RPMI8226 (cell line): ENCODE measurements around the gene CCDC183.
A peak's percentile ranks its signal among the peaks of the same experiment; 100 is the strongest.

Source experiments
- DNase-seq: peaks from one replicate; pipeline ENCODE4 v3.0.0-alpha.2; 2015

Gene CCDC183

DNA sequence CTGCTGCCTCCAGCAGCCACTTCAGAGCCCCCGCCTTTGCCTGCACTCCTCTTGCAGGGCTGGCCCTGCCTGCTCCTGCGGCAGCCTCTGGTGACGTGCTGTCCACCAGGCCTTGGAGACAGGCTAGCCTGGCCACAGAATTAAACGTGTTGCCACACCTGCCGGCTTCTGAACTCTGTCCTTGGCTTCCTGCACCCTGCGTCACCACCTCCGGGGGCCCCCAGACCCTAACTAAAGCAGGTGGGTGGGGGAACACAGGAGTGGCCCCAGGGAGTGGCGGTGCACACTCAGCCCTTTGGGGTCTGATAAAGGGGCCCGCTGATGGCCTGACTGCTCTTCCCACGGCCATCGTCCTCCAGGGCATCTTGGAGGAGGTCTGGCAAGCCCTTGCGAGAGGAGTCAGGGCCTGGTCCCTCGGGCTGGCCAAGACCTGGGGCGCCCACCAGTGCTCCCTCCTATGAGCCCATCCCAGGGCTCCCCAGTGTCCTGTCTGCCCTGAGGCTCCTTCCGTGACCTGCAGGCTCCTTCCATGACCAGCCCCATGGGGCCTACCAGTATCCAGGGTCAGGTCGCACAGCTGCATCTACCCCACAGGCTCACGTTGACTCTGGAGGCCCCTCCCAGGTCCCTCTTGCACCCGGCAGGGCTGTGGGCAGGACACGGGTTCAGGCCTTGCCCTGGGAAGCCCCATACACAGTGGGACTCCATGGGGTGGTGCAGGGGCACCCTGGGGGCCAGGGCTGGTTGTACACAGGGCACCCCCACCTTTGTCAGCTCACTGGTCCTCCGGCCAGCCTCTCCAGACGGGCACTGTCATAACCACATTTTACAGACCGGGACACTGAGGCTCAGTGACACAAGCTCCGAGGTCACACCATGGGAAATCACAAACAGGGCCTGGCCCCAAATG is 55.0 kb downstream of the CCDC183 start:
- DNase-seq = no peak

- DNase-seq = no peak
These were observed 56.0 kb downstream of the CCDC183 start, which contains the start of gene MAMDC4 for GRCh38 chr9:136851941-136852663. MAMDC4 (plus strand) TSS chr9:136852346; CDS start chr9:136852417, 71 bp downstream.

DNA sequence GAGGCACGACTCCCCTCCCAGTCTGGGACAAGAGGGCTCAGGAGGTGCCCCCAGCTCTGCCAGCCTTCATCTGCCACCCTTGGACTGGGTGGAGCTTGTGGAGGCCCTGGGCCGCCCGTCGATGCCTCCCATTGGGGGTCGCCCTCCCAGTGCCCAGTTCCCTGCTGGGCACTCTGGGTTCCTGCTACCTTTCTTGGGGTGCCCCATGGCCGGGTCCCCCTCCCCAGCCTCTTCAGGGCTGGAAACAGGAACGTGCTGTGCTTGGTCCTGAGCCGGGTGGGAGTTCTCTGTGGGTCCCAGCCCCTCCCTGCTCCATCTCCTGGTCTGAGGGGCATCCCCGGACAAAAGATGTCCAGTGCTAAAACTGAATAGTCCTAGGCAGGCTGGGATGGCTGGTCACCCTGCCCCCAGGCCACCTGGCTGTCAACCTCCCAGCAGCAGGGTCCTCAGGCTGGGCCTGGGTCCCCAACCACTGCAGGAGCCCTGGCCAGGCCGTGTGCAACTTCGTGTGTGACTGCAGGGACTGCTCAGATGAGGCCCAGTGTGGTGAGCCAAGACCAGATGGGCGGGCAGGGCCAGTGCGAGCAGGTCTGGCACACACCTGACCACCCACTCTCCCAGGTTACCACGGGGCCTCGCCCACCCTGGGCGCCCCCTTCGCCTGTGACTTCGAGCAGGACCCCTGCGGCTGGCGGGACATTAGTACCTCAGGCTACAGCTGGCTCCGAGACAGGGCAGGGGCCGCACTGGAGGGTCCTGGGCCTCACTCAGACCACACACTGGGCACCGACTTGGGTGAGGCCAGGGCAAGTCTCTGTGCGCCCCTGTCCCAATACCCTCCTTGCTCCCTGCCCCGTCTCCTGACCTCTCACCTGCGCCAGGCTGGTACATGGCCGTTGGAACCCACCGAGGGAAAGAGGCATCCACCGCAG is 56.8 kb downstream of the CCDC183 start:
- DNase-seq = no peak

- DNase-seq = peak; percentile 53
These were observed 57.5 kb downstream of the CCDC183 start for GRCh38 chr9:136853596-136854112.

GRCh38 chr9:136854113-136854841 is 58.1 kb downstream of the CCDC183 start:
- DNase-seq = no peak

- no peak for DNase-seq
These were observed 58.8 kb downstream of the CCDC183 start for GRCh38 chr9:136854842-136855460.

DNA sequence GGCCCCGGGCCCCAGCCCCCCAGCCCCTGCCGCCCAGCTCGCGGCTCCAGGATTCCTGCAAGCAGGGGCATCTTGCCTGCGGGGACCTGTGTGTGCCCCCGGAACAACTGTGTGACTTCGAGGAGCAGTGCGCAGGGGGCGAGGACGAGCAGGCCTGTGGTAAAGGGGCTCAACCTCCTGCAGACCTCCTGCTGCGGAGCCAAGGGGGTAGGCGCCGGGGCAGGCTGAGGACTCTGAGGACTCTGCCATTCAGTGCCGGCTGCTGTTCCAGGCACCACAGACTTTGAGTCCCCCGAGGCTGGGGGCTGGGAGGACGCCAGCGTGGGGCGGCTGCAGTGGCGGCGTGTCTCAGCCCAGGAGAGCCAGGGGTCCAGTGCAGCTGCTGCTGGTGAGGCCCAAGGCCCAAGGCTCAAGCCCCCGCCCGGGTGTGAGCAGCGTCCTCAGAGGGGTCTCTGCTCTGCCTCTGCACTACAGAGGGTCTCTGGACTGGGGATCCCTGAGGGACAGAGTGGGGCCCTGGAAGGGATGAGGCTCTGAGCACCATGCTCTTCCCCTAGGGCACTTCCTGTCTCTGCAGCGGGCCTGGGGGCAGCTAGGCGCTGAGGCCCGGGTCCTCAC is 59.4 kb downstream of the CCDC183 start:
- no peak for DNase-seq

GRCh38 chr9:136856079-136856476 is 59.9 kb downstream of the CCDC183 start:
- DNase-seq = no peak

GRCh38 chr9:136856541-136857141 is 60.5 kb downstream of the CCDC183 start:
- no peak for DNase-seq

- DNase-seq = no peak
These were observed 61.0 kb downstream of the CCDC183 start for GRCh38 chr9:136857166-136857565.
